ENCODE data around the gene CNTNAP5. TPM values are rescaled to one million over a fixed set of nuclear protein-coding genes. Genes with fewer than 3 reads are reported as not detected.

The CNTNAP5 gene
- total and polyA plus RNA-seq, 2 of the 8 experiments (the other 6 are each of a cell fraction or from before 2014, with no cell fraction given), result 0.11 to 0.76 TPM

- TF ChIP-seq GTF2F1 (IDR thresholded peaks at IDR 0.05; ENCODE audit: borderline replicate concordance, low read depth, low read length) (no peak), BACH1 (IDR thresholded peaks at IDR 0.05; ENCODE audit: low read length) (no peak), CTCF (IDR thresholded peaks at IDR 0.05; ENCODE audit: control extremely low read depth in 1 of 3, insufficient read depth in 1 of 3, low read depth in 1 of 3, low read length in 3 of 3) (no peak), CEBPB (IDR thresholded peaks at IDR 0.05; ENCODE audit: low read depth, low read length) (no peak), TAF1 (IDR thresholded peaks at IDR 0.05; ENCODE audit: low read depth, low read length) (no peak)
Observed at GRCh38 chr2:124558277-124558905, 533.3 kb downstream of the CNTNAP5 start (continued).

Measured in H1 (cell line).